GM21737 (cell line): Measurements from ENCODE around the gene PRRG1.
"Not testable (repeated sequence)": the region's sequence is repeated elsewhere in the genome, so short reads cannot be mapped to it uniquely, and the experiment has no call there.

Experiments used
- ATAC-seq: cut with Tn5 transposase; IDR thresholded peaks from one replicate; pipeline ENCODE4 v1.9.1; 2021; ENCODE audit warnings: mild to moderate bottlenecking, moderate library complexity; ENCODE audit not compliant: unreplicated experiment

Gene PRRG1

GRCh38 chrX:37371578-37371991 is 22.4 kb downstream of the PRRG1 start:
- no peak for ATAC-seq

GRCh38 chrX:37378404-37378803 is 29.2 kb downstream of the PRRG1 start:
- ATAC-seq = no peak

GRCh38 chrX:37378830-37379229 is 29.7 kb downstream of the PRRG1 start:
- ATAC-seq = no peak

- ATAC-seq = no peak
Observed at GRCh38 chrX:37380256-37380655, 31.1 kb downstream of the PRRG1 start.

- ATAC-seq = no peak
Observed at GRCh38 chrX:37380924-37381323, 31.8 kb downstream of the PRRG1 start.

GRCh38 chrX:37383313-37383712 is 34.1 kb downstream of the PRRG1 start:
- ATAC-seq = no peak

GRCh38 chrX:37388413-37388812 is 39.2 kb downstream of the PRRG1 start:
- ATAC-seq = no peak

GRCh38 chrX:37405956-37406355 is 56.8 kb downstream of the PRRG1 start:
- ATAC-seq = no peak

- ATAC-seq = no peak
Observed at GRCh38 chrX:37407736-37408135, 58.6 kb downstream of the PRRG1 start.

GRCh38 chrX:37409278-37409677 is 60.1 kb downstream of the PRRG1 start:
- ATAC-seq = no peak

- ATAC-seq = no peak
Observed at GRCh38 chrX:37420185-37420584, 71.0 kb downstream of the PRRG1 start.

GRCh38 chrX:37420756-37421155 is 71.6 kb downstream of the PRRG1 start:
- ATAC-seq = no peak

GRCh38 chrX:37424000-37424429 is 74.9 kb downstream of the PRRG1 start:
- ATAC-seq = no peak

- ATAC-seq = no peak
Observed at GRCh38 chrX:37425370-37425769, 76.2 kb downstream of the PRRG1 start.

- not testable (repeated sequence) for ATAC-seq
Observed at GRCh38 chrX:37428962-37429361, 79.8 kb downstream of the PRRG1 start.

- no peak for ATAC-seq
Observed at GRCh38 chrX:37434362-37434761, 85.2 kb downstream of the PRRG1 start.

GRCh38 chrX:37437160-37437559 is 88.0 kb downstream of the PRRG1 start:
- ATAC-seq = no peak

- no peak for ATAC-seq
Observed at GRCh38 chrX:37441377-37441776, 92.2 kb downstream of the PRRG1 start.

GRCh38 chrX:37445182-37445581 is 96.0 kb downstream of the PRRG1 start:
- ATAC-seq = no peak

GRCh38 chrX:37453821-37454220 is 104.7 kb downstream of the PRRG1 start:
- no peak for ATAC-seq

GRCh38 chrX:37454537-37455285 is 105.5 kb downstream of the PRRG1 start:
- ATAC-seq = no peak

- no peak for ATAC-seq
Observed at GRCh38 chrX:37455381-37455780, 106.2 kb downstream of the PRRG1 start.

- not testable (repeated sequence) for ATAC-seq
Observed at GRCh38 chrX:37460285-37460684, 111.1 kb downstream of the PRRG1 start.
